ENCODE results near the gene DUSP15.
"Not testable (repeated sequence)": the region's sequence is repeated elsewhere in the genome, so short reads cannot be mapped to it uniquely, and the experiment has no call there.

DUSP15 gene

DNA sequence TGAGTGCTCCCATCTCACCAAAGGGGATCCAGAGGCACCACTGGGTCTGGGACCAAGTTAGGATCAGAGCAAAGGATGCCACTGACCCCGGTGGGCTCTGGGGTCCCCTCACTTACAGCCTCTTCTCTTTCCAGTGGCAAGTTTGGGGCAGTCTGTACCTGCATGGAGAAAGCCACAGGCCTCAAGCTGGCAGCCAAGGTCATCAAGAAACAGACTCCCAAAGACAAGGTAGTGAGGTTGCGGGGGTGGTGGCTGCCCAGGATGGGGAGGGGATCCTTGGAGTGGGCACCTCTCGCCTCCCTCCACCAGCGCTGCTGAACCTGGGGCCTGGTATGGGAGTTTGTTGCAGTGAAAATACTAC, 46.2 kb downstream of the DUSP15 start:
- DNase-seq (ENCODE audit: low read depth in 1 of 2, low spot score in 1 of 2): no peak

DNA sequence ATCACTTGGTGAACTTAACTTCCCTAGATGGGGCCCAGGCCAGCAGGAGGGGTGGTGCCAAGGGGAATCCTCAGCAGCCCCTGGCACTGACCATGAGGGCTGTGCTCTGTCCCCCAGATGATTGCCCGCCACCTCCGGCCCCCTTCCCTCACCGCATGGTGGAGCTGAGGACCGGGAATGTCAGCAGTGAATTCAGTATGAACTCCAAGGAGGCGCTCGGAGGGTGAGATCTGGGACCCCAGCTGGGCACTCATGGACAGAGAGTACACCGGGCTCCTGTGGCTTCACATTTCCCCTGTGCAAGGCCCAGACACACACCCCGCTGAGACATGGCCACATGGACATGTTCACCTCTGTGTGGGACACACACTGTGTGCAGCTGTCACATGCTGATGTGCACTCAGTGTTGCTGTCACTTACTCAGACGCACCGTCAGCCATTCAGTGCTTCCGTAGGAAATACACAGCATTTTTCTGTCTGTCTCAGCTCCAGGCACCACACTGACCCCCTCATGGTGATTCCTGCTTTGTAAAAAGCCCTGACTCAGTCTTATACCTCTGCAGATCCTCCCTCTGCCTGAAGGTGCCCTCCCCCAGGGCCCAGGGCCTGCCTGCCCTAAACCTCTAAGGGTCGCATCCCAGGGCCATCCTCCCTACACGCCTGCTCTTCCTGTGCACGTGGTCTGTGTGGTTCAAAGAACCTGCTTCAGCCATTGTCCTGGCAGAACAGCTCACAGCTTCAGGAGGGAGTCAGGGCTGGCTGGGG, 46.8 kb downstream of the DUSP15 start:
- no peak for DNase-seq (ENCODE audit: low read depth in 1 of 2, low spot score in 1 of 2)

DNA sequence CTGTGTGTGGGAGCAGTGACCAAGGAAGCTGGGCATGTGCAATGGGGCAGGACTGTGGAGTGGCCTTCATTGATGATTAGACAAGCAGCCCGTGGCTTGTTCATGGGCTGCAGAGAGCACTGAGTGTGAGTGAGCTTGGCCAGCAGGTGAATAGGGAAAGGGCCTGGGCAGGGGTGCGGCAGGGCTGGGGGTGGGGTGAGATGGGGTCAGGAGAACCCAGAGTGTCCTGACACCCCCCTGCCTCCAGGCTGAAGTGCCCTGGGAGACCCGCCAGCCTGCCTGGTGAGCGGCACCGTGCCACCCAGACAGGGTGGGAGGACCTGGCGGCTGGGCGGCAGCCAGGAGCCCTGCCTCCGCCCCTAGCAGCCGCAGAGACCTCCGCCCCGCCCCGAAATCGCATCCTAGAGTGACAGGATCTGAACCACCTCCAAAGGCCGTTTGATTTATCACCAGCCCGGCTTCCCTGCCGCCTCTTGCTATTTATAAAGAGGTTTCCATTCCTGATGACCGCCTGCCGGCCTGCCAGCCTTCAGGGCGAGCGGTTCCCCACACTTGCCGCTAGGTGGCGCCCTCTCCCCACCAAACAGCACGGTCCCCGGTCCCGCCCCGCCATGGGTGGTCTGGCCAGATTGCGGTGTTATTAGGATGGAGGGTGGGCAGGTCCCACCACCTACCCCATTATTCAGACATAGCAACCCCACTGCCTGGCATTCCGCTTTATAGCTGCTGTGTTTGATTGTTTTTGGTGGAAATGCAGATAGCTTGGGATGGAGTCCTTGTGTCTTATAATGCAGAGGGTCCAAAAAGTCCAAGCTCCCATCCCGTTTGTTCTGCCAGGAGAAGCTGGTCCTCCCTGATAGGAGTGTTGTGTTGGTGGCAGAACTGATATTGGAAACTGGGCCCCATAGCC, 47.7 kb downstream of the DUSP15 start:
- peak; percentile 56 to 65 for DNase-seq (ENCODE audit: low read depth in 1 of 2, low spot score in 1 of 2)

DNA sequence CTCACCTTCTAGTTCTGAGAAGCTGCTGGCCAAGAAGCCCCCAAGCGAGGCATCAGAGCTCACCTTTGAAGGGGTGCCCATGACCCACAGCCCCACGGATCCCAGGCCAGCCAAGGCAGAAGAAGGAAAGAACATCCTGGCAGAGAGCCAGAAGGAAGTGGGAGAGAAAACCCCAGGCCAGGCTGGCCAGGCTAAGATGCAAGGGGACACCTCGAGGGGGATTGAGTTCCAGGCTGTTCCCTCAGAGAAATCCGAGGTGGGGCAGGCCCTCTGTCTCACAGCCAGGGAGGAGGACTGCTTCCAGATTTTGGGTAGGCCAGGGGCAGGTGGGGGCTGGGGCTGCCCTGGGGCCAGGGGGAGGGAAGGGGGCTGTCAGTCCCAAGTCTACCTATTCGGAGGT, 48.9 kb downstream of the DUSP15 start:
- DNase-seq (ENCODE audit: low read depth in 1 of 2, low spot score in 1 of 2): no peak

DNA sequence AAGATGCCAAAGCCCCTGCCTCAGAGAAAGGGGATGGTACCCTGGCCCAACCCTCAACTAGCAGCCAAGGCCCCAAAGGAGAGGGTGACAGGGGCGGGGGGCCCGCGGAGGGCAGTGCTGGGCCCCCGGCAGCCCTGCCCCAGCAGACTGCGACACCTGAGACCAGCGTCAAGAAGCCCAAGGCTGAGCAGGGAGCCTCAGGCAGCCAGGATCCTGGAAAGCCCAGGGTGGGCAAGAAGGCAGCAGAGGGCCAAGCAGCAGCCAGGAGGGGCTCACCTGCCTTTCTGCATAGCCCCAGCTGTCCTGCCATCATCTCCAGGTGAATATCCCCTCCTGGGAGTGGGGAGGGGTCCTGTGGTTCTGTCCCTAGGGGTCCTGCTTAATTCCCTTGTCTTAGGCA, 50.1 kb downstream of the DUSP15 start:
- DNase-seq (ENCODE audit: low read depth in 1 of 2, low spot score in 1 of 2): no peak

DNA sequence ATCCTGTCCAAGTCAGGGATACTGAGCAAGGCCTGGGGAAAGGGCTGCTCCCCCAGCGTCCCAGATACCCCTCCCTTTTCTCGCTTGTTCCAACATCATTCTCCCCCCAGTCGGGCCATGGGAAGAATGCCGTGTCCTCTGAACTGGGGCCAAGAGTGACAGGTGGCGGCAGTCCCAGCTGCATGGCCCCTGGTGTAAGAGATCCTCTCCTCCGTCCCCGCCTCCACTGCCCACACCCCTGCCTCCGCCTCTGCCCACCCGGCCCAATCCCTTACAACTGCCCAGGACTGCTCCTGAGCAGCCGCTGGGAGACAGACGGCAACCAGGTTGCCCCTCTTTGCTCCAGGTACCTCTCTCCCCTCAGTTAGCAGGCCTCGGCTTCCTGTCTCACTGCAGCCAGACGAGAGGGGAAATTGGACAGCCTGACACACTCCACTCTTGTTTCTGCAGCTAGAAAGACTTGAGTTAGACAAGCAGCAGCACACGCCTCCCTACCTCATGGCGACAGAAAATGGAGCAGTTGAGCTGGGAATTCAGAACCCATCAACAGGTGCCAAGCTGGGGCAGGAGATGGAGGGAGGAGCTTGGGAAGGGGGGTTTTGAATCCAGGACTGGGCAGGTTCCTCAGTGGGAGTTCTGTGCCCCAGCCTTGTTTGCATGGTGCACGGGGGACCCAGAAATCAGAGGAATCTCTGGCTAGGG, 51.1 kb downstream of the DUSP15 start, which contains the start of gene MYLK2:
Gene MYLK2 (plus strand): TSS at position 274 of the 702 bp plus-strand sequence. CDS start 225 bp downstream, at position 499.
- DNase-seq (ENCODE audit: low read depth in 1 of 2, low spot score in 1 of 2): no peak

DNA sequence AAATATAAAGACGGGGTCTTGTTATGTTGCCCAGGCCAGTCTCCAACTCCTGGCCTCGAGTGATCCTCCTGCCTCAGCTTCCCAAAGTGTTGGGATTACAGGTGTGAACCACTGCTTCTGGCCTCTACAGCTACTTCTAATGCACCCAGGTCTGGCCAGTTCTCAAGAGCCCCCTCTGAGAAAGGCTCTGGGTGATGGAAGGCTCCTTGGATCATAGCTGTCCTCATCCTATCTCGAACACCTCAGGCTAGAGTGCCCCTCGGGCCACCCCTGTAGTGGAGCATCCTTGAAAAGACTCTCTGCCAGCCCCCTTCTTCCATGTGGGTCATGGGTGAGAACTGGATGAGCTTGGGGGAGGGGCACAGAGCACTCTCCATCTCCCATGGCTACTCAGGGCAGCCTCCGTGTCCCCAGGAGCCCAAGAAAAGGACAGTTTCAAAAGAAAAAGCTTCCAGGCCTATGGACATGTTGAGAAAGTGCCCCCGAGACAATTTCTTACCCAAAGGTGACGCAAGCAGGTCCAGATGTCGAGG, 51.9 kb downstream of the DUSP15 start:
- no peak for DNase-seq (ENCODE audit: low read depth in 1 of 2, low spot score in 1 of 2)

DNA sequence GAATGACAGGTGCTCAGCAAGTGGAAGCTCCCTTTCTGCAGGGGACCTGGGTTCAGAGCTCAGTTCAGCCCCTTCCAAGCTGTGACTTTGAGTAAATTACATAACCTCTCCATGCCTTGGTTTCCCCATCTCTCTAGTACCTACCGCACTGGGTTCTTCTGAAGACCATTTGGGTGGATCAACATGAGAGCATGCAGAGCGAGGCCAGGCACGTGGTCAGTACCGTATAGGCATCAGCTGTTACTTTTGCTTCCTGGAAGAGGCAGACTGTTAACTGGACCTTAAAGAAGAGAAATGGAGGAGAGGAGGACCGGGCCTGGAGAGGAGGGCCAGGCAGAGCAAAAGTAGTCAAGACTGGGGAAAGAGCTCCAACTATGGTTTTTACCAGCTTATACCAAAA, 52.9 kb downstream of the DUSP15 start:
- no peak for DNase-seq (ENCODE audit: low read depth in 1 of 2, low spot score in 1 of 2)

DNA sequence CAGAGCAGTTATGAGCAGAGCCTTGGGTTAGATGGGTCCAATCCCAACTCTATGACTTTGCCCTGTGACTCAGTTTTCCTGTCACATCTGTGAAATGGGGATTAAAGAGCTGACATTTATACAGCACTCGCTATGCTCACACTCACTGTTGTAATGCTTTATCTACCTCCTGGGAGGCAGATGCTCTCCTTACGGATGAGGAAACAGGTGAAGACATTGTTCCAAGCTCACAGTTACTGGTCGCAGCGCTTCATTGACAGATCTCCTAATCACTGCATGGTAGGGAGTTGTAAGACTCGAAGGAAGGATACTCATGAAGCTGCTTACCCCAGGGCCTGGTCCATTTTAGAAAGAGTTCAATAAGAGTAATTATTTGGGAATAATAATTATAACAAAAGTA, 54.1 kb downstream of the DUSP15 start:
- DNase-seq (ENCODE audit: low read depth in 1 of 2, low spot score in 1 of 2): no peak

DNA sequence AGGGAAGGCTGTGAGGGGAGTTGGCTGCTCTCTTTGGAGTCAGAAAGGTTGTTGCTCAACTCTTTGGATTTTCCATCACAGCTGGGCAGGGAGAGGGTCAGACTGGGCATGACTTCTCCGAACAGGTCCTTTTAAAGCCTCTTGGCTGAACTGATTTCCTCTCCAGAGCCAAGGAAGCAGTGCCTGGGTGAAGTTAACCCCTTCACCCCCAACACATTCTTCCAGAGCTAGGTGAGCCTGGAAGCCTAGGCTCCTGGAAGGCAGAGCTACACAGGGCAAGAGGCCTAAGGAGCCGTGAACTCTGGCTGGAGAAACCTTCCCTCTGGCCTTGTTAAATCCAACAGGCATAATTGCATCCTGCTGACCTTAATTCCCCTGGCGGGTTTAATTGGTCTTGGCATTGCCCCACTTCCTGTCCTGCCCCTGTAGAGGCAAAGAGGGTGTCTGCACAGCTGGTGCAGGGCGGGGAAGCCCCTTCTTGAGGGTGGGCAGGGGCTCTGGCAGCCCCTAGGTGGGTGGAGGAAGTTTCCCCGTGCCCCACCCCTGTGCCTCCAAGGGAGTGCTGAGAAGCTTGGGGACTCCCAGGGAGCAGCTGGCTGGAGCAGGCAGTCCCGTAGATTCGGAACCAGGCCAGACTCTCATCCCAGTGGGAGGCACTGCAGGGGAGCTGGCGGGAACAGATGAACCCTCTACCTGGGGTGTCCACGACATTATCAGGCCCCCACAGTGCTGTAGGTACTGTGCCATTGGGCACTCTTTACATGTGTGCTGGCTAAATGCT, 54.7 kb downstream of the DUSP15 start:
- no peak for DNase-seq (ENCODE audit: low read depth in 1 of 2, low spot score in 1 of 2)

DNA sequence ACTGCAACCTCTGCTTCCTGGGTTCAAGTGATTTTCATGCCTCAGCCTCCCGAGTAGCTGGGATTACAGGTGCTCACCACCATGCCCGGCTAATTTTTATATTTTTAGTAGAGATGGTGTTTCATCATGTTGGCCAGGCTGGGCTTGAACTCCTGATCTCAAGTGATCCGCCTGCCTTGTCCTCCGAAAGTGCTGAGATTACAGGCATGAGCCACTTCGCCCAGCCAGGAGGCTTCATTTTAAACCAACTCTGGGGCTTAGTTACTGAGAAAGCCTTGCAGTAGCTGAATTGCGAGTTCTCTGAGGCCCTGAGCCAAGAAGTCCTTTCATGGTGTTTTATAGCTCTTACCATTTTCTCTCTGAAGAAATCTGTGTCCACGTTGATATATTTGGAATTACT, 56.2 kb downstream of the DUSP15 start:
- not testable (repeated sequence) for DNase-seq (ENCODE audit: low read depth in 1 of 2, low spot score in 1 of 2)

DNA sequence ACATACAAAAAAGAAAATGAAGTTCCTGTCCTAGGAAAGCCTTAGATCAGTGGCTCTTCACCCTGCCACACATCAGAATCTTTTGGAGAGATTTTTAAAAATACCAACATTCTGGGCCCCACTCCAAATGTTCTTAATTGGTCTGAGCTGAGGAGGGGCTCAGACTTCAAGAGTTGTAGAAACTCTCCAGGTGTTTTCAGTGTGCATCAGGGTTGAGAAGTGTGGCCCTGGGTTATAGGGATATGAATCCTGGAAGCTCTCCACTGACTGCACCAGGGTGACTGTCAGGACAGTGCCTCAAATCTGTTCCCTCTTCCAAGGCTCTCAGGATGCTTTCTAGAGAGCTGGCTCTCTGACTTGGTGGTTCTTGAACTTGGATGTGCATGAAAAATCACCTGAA, 56.7 kb downstream of the DUSP15 start:
- DNase-seq (ENCODE audit: low read depth in 1 of 2, low spot score in 1 of 2): no peak

DNA sequence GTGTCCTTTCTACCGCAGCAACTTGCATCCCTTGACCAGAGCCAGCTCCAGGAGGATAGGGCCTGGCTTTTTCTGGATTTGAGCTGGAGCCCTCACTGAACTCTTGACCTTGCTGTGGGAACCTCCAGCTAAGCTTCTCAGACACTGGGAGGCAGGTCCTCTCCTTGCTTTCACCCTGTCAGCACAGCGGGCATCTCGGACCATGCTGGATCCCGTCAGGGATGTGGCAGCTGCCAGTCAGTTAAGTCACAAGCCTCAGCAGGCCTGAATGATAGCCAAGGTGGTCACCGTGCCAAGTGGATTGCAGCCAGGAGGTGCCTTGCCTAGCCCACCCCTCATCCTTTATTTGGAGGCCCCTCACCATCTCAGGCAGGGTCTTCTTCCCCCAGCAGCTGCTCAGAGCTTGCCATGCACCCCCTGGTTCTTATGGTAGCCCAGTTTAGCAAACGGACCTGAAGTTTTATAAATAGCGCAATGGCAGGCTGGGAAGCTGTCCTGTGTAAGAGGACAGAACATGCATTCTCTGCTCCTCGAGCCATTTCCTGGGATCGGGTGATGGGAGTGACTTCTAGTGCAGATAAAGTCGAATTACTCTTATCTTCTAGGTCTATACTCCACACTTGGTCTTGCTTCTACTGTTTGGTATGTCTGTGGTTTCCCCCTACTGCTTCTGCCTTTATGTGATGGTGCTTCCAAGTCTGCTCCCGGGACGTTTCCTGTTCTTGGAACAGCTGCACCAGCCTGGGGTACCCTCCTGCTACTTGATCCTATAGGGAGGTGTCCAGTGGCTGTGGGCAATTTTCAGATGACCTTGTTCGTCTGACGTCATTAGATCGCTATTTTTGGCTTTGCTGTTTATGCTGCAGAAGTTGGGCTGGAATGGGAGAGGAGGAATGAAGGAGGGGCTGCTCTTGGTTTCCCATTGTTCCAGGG, 58.3 kb downstream of the DUSP15 start:
- no peak for DNase-seq (ENCODE audit: low read depth in 1 of 2, low spot score in 1 of 2)

DNA sequence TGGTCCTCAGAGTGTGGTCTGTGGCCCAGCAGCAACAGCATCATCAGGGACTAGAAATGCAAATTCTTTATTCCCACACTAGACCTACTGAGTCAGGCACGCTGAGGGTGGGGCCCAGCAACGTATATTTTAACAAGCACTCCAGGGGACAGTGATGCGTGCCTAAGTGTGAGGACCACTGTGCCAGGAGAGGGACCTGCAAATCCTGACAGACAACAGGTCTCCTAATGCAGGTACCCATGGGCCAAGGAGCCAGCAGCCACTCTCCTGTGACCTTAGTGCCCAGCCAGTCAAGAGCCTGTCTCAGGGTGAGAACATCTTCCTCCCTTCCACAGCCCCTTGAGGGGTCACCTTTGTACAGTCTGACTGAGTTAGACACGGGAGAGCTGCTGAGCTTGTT, 59.1 kb downstream of the DUSP15 start:
- DNase-seq (ENCODE audit: low read depth in 1 of 2, low spot score in 1 of 2): no peak
